Trophoblast cell (in vitro differentiated cells and primary cell): ENCODE measurements around the gene ULK4.

Experiments
- DNase-seq, 2 donors: peaks; one replicate each; pipeline ENCODE4 v3.0.0-alpha.2; 2016
- H2AFZ ChIP-seq: 2 replicates; pipeline ENCODE4 v1.6.1; 2013; ENCODE audit warnings: low read length, moderate library complexity, mild to moderate bottlenecking; ENCODE audit not compliant: insufficient read depth, poor library complexity
- H2AK5ac ChIP-seq: 2 replicates; pipeline ENCODE4 v1.6.1; 2013; ENCODE audit warnings: mild to moderate bottlenecking, low read length
- H2BK120ac ChIP-seq: 2 replicates; pipeline ENCODE4 v1.6.1; 2013; ENCODE audit warnings: low read length, mild to moderate bottlenecking, moderate library complexity; ENCODE audit not compliant: insufficient read depth, poor library complexity
- H2BK12ac ChIP-seq: 2 replicates; pipeline ENCODE4 v1.6.1; 2013; ENCODE audit warnings: mild to moderate bottlenecking, low read length, moderate library complexity
- H2BK5ac ChIP-seq: 2 replicates; pipeline ENCODE4 v1.6.1; 2013; ENCODE audit warnings: low read length, low read depth, moderate library complexity, mild to moderate bottlenecking; ENCODE audit not compliant: poor library complexity
- H3K14ac ChIP-seq: 2 replicates; pipeline ENCODE4 v1.6.1; 2013; ENCODE audit warnings: mild to moderate bottlenecking, low read length
- H3K18ac ChIP-seq: 2 replicates; pipeline ENCODE4 v1.6.1; 2013; ENCODE audit warnings: mild to moderate bottlenecking, low read length
- H3K23ac ChIP-seq: 2 replicates; pipeline ENCODE4 v1.6.1; 2013; ENCODE audit warnings: low read length
- H3K27ac ChIP-seq: 2 replicates; pipeline ENCODE4 v1.5.1; 2013; ENCODE audit warnings: low read depth, mild to moderate bottlenecking, inconsistent platforms, low read length, moderate library complexity
- H3K27me3 ChIP-seq: 2 replicates; pipeline ENCODE4 v1.6.1; 2013; ENCODE audit warnings: inconsistent platforms, mild to moderate bottlenecking, low read length, moderate library complexity; ENCODE audit not compliant: insufficient read depth
- H3K36me3 ChIP-seq, 2 experiments: 1 replicate in 1 of 2; 2 replicates in 1 of 2; pipeline ENCODE4 v1.6.1; 2013; ENCODE audit warnings: low read length in 2 of 2, mild to moderate bottlenecking in 2 of 2, moderate library complexity in 1 of 2; ENCODE audit not compliant: insufficient read depth in 2 of 2, control insufficient read depth in 1 of 2
- H3K4ac ChIP-seq: 2 replicates; pipeline ENCODE4 v1.6.1; 2013; ENCODE audit warnings: low read depth, mild to moderate bottlenecking, low read length, moderate library complexity
- H3K4me1 ChIP-seq, 2 experiments: 1 replicate in 1 of 2; 2 replicates in 1 of 2; pipeline ENCODE4 v1.6.1; 2013; ENCODE audit warnings: low read length in 2 of 2, mild to moderate bottlenecking in 2 of 2, moderate library complexity in 1 of 2; ENCODE audit not compliant: insufficient read depth in 2 of 2, control insufficient read depth in 1 of 2
- H3K4me2 ChIP-seq: 2 replicates; pipeline ENCODE4 v1.6.1; 2013; ENCODE audit warnings: inconsistent platforms, mild to moderate bottlenecking, low read length, moderate library complexity
- H3K4me3 ChIP-seq: 2 replicates; pipeline ENCODE4 v1.5.1; 2013; ENCODE audit warnings: mild to moderate bottlenecking, low read depth, low read length, inconsistent platforms
- H3K79me1 ChIP-seq: one replicate; pipeline ENCODE4 v1.6.1; 2013; ENCODE audit warnings: low read length
- H3K79me2 ChIP-seq: 2 replicates; pipeline ENCODE4 v1.6.1; 2013; ENCODE audit warnings: low read length, mild to moderate bottlenecking; ENCODE audit not compliant: control insufficient read depth, insufficient read depth, poor library complexity
- H3K9ac ChIP-seq: 2 replicates; pipeline ENCODE4 v1.6.1; 2013; ENCODE audit warnings: mild to moderate bottlenecking, low read length
- H3K9me3 ChIP-seq: 2 replicates; pipeline ENCODE4 v1.6.1; 2013; ENCODE audit warnings: low read depth, mild to moderate bottlenecking, control low read depth, inconsistent platforms, low read length; ENCODE audit not compliant: insufficient read depth
- H4K12ac ChIP-seq: 2 replicates; pipeline ENCODE4 v1.6.1; 2013; ENCODE audit warnings: low read depth, mild to moderate bottlenecking, low read length, moderate library complexity
- H4K8ac ChIP-seq: 2 replicates; pipeline ENCODE4 v1.6.1; 2013; ENCODE audit warnings: low read depth, mild to moderate bottlenecking, low read length, moderate library complexity
- H4K91ac ChIP-seq: one replicate; pipeline ENCODE4 v1.6.1; 2013; ENCODE audit warnings: low read depth, mild to moderate bottlenecking, low read length, moderate library complexity
- WGBS: extraction: QIAGEN DNeasy Blood & Tissue Kit; methylation state at CpG from one replicate; pipeline ENCODE4 v1.1.7; 2013; ENCODE audit warnings: missing lambda C conversion rate; ENCODE audit not compliant: insufficient read length, insufficient coverage; ENCODE audit errors: extremely low coverage; 5-methylcytosine and 5-hydroxymethylcytosine counted together

Gene ULK4

GRCh38 chr3:41258239-41258800 is 703.6 kb downstream of the ULK4 start:
- Histone ChIP-seq H3K4me3 (no peak overlapping the region), H2BK12ac (no peak overlapping the region), H3K79me1 (no peaks in the 10 kb centered on the region), H3K79me2 (no peaks in the 10 kb centered on the region), H3K9ac (no peak overlapping the region), H3K4me1 (no peaks in the 10 kb centered on the region), H3K18ac (no peak overlapping the region), H3K4ac (no peak overlapping the region), H2BK120ac (no peak overlapping the region), H2AFZ (no peak overlapping the region), H3K27ac (no peak overlapping the region), H4K91ac (no peak overlapping the region), H3K27me3 (no peaks in the 10 kb centered on the region), H4K8ac (no peak overlapping the region), H3K36me3 (no peaks in the 10 kb centered on the region), H3K14ac (no peak overlapping the region), H3K4me2 (no peak overlapping the region), H3K23ac (no peak overlapping the region), H2BK5ac (no peak overlapping the region), H3K9me3 (no peaks in the 10 kb centered on the region), H2AK5ac (no peak overlapping the region), H4K12ac (no peak overlapping the region)
- DNase-seq: no peak
- no CpG with 5 or more reads among the region's 4 CpGs for WGBS

DNA sequence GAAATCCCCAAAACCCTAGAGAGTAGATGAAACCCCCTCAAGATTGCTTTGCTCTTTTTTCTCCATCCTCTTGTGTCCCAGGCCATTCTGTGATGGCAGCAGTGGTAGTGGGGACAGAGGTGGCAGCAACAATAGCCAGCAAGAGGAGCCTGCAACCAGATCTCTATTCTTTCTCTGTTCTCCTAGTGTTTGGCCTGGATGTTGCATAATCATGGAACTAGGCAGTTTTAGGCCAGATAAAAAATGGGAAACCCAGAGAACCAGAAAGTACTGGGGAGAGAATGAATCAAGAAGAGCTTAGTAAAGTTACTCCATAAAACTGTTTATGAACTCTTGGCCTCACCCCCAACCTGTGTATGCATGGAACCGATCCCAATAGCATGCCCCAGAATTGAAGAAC is 710.3 kb downstream of the ULK4 start:
- no peak overlapping the region for H2AK5ac ChIP-seq
- no peak overlapping the region for H2AFZ ChIP-seq
- no peak overlapping the region for H2BK12ac ChIP-seq
- WGBS: no CpG with 5 or more reads among the region's 1 CpG
- H3K18ac ChIP-seq: no peak overlapping the region
- H3K23ac ChIP-seq: no peak overlapping the region
- H3K9me3 ChIP-seq: no peaks in the 10 kb centered on the region
- H3K9ac ChIP-seq: no peak overlapping the region
- H3K4me3 ChIP-seq: no peak overlapping the region
- no peaks in the 10 kb centered on the region for H3K79me2 ChIP-seq
- no peak overlapping the region for H3K27ac ChIP-seq
- H2BK5ac ChIP-seq: no peak overlapping the region
- no peaks in the 10 kb centered on the region for H3K4me1 ChIP-seq
- H3K36me3 ChIP-seq: peaks cover 0 to 2% of the 10 kb centered on the region in 2 experiments
- DNase-seq: no peak
- H3K79me1 ChIP-seq: no peaks in the 10 kb centered on the region
- no peak overlapping the region for H4K91ac ChIP-seq
- no peak overlapping the region for H4K8ac ChIP-seq
- H4K12ac ChIP-seq: no peak overlapping the region
- no peak overlapping the region for H3K4ac ChIP-seq
- H3K27me3 ChIP-seq: no peaks in the 10 kb centered on the region
- H3K4me2 ChIP-seq: no peak overlapping the region
- H3K14ac ChIP-seq: no peak overlapping the region
- no peak overlapping the region for H2BK120ac ChIP-seq

GRCh38 chr3:41250825-41251224 is 711.1 kb downstream of the ULK4 start:
- H3K27me3 ChIP-seq: no peaks in the 10 kb centered on the region
- H2BK12ac ChIP-seq: no peak overlapping the region
- H3K14ac ChIP-seq: no peak overlapping the region
- H2BK5ac ChIP-seq: no peak overlapping the region
- no peak overlapping the region for H4K12ac ChIP-seq
- no peak overlapping the region for H2AFZ ChIP-seq
- no peak overlapping the region for H4K91ac ChIP-seq
- no peak overlapping the region for H2BK120ac ChIP-seq
- no peak overlapping the region for H3K23ac ChIP-seq
- H3K4ac ChIP-seq: no peak overlapping the region
- H3K36me3 ChIP-seq: peaks cover 0 to 4% of the 10 kb centered on the region in 2 experiments
- H3K4me1 ChIP-seq: peaks cover 0 to 3% of the 10 kb centered on the region in 2 experiments
- H3K9me3 ChIP-seq: no peaks in the 10 kb centered on the region
- H4K8ac ChIP-seq: no peak overlapping the region
- H3K9ac ChIP-seq: no peak overlapping the region
- H3K79me1 ChIP-seq: no peaks in the 10 kb centered on the region
- no peak for DNase-seq
- no peak overlapping the region for H3K4me2 ChIP-seq
- no peak overlapping the region for H3K27ac ChIP-seq
- no peak overlapping the region for H3K4me3 ChIP-seq
- H3K18ac ChIP-seq: no peak overlapping the region
- H2AK5ac ChIP-seq: no peak overlapping the region
- H3K79me2 ChIP-seq: no peaks in the 10 kb centered on the region
- no CpG with 5 or more reads among the region's 2 CpGs for WGBS

DNA sequence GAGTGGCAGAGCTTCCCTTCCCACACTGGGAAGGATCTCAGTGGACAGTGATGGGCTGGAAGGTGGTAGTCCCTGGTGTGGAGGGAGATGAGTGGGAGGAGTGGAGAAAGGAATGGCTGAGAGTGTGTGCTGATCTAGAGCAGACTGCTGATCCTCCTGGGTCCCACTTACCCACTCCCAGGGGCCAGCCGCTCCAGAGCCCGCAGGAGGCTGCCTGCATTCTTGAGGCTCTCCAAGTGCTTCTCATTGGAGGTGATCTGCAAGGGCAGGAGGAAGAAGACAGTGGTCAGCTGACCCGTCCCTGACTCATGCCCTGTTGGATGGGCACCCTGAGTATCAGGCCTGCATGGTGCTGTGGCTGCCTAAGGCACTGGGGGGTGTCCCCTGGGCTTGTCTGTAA is 712.6 kb downstream of the ULK4 start:
- Histone ChIP-seq H3K18ac (no peak overlapping the region), H2BK5ac (no peak overlapping the region), H3K27me3 (no peaks in the 10 kb centered on the region), H2BK12ac (no peak overlapping the region), H3K36me3 (peaks cover 0 to 13% of the 10 kb centered on the region in 2 experiments), H3K79me2 (no peaks in the 10 kb centered on the region), H3K4me3 (no peak overlapping the region), H3K4me1 (peaks cover 0 to 5% of the 10 kb centered on the region in 2 experiments), H3K4me2 (no peak overlapping the region), H3K14ac (no peak overlapping the region), H3K79me1 (peaks cover 2% of the 10 kb centered on the region), H3K27ac (no peak overlapping the region), H3K4ac (no peak overlapping the region), H4K12ac (no peak overlapping the region), H4K8ac (no peak overlapping the region), H3K9me3 (no peaks in the 10 kb centered on the region), H2BK120ac (no peak overlapping the region), H4K91ac (no peak overlapping the region), H3K23ac (no peak overlapping the region), H3K9ac (no peak overlapping the region), H2AK5ac (no peak overlapping the region), H2AFZ (no peak overlapping the region)
- DNase-seq: no peak
- no CpG with 5 or more reads among the region's 3 CpGs for WGBS
